H1 (cell line): Measurements from ENCODE around the gene GABPB1. TPM values are rescaled to one million over a fixed set of nuclear protein-coding genes. Genes with fewer than 3 reads are reported as not detected.

Experiments
- CREB1 ChIP-seq: IDR thresholded peaks from 2 replicates; pipeline ENCODE4 v1.6.1; 2012; ENCODE audit warnings: inconsistent platforms
- EZH2 ChIP-seq: fragments of 200-600 bp; sonication (generic); IDR thresholded peaks from 2 replicates; pipeline ENCODE4 v1.7.1; 2012; ENCODE audit warnings: low read depth, mild to moderate bottlenecking, moderate library complexity, low read length, inconsistent platforms; ENCODE audit not compliant: severe bottlenecking
- GABPA ChIP-seq: IDR thresholded peaks from 2 replicates; pipeline ENCODE4 v1.6.1; 2011; ENCODE audit warnings: mild to moderate bottlenecking, low read length, moderate library complexity, borderline replicate concordance; ENCODE audit not compliant: insufficient read depth
- HDAC6 ChIP-seq: IDR thresholded peaks from one replicate; pipeline ENCODE4 v1.7.1; 2012; ENCODE audit warnings: low read depth, mild to moderate bottlenecking, inconsistent platforms, low read length, moderate library complexity
- NRF1 ChIP-seq: IDR thresholded peaks from 2 replicates; pipeline ENCODE4 v1.6.1; 2011; ENCODE audit warnings: mild to moderate bottlenecking, low read depth, low read length, improper control_type of control experiment
- polyA plus RNA-seq, 7 experiments: library from polyadenylated mRNA; depleted of rRNA in 3 of 7; stranded (reverse) in 5 of 7; unstranded in 2 of 7; fragments of >200 nt in 5 of 7; fragments of 200-250 nt in 2 of 7; gene quantifications; 1 replicate in 5 of 7; 2 replicates in 1 of 7; 4 replicates in 1 of 7; pipeline versions ENCODE4 v1.2.1 to v1.2.3, GENCODE V29; 2011 to 2013; ENCODE audit warnings: missing spikeins in 2 of 7, mixed read lengths in 2 of 7
- total RNA-seq: library from RNA; stranded (reverse); fragmentation: NEBNext Ultra II Directional; extraction: Animal tissue kit (Norgen Biotek cat#: 25700); gene quantifications from 2 replicates; pipeline ENCODE4 v1.2.1, GENCODE V29; 2021

Gene GABPB1
- total and polyA plus RNA-seq, 2 of the 8 experiments (the other 6 are each of a cell fraction or from before 2014, with no cell fraction given), result 24.5 to 32.3 TPM

- TF ChIP-seq GABPA (no peak), HDAC6 (no peak), NRF1 (no peak), CREB1 (no peak), EZH2 (no peak)
Observed at GRCh38 chr15:50238255-50238654, 116.7 kb downstream of the GABPB1 start (continued).
